Amniotic stem cell (primary cell): Measurements from ENCODE around the gene FYN.
A peak's percentile ranks its signal among the peaks of the same experiment; 100 is the strongest.
"Not testable (repeated sequence)": the region's sequence is repeated elsewhere in the genome, so short reads cannot be mapped to it uniquely, and the experiment has no call there.

Source experiments
- DNase-seq: peaks from one replicate; lab custom pipeline; 2025; lab: John Stamatoyannopoulos, UW

The FYN gene

DNA sequence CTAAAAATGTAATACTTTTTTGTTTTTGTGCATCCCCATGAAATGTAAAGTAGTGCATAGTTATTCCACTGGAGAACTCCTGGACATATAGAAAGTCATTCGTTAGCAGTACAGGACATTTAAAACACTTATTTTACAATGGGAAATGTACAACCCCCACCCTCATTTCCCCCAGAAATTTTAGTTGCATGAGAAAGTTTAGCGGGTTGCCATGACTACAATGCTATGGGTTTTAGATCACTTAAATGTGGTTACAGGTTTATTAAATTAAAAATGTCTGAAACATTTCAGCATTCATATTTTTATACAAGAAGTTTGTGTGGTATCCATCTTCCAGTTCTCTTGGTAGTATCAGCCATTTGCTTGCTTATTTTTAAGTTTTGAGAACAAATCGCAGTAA is 212.7 kb downstream of the FYN start:
- no peak for DNase-seq

DNA sequence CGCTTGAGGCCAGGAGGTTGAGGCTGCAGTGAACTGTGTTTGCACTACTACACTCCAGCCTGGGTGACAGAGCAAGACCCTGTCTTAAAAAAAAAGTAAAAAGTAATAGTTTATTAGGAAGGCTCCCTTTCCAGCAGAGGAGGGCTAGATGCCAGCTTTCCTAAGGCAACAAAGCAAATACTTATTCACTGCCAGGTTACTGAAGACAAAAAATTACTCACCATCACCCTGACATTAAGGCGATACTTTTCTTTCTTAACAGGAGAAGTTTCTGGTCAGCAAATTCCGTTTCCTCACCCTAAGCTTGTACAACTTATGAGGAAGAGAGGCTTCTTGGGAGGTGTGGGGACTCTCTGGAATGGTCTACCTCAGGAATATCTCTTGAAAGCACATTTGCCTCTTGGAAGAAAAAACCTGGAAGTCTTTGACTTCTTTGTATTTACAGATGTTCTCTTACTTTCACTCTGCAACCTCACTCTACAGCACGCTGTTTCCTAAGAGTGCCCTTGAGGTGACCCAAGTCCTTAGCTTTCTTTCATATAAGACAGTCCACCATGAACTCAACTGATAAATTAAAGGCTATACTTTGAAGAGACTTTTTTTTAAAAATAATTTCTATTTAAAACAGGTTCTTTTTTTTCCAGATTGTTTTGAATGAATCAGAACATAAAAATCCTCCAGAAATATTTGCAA is 214.6 kb downstream of the FYN start:
- no peak for DNase-seq

- no peak for DNase-seq
Measured at GRCh38 chr6:111657146-111657545, 216.1 kb downstream of the FYN start.

GRCh38 chr6:111653979-111654378 is 219.3 kb downstream of the FYN start:
- no peak for DNase-seq

GRCh38 chr6:111653434-111653833 is 219.8 kb downstream of the FYN start:
- DNase-seq, result no peak

- DNase-seq, result no peak
Measured at GRCh38 chr6:111652156-111652555, 221.1 kb downstream of the FYN start.

DNA sequence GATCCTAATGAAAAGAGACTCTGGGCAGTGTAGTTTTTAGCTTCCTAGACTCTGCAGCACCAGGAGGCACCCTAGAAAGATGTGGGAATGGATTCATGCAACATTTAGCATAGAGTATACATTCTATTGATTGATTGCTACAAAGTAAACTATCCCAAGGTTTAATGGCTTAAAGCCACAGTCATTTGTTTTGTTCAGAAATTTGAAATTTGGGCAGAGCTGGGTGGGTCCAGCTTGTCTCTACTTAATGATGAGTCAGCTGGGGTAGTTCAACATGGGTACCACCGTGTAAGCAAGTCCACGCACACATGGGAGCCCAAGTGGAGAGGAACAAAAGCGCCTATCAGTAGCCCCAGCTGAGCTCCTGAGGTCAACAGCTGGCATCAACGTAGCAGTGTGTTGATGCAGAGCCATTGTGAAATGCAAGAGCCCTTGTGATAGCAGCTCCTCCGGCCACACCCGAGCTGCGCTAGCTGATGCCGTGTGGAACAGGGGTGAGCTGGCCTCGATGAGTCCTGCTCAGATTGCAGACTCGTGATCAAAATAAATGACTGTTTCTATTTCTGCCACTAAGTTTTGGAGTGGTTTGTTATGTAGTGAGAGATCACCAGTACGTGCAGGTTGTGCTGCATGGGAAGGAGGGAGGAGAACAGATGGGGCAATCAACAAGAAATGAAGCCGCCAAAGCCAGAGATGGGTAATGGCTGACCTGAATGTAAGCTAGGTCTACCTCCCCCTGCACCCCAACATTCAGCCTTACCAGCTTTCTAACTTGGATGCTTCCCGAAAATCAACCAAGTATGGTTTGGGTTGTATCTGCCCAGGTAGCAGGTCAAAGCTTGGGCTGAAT is 221.8 kb downstream of the FYN start:
- no peak for DNase-seq

GRCh38 chr6:111650049-111650448 is 223.2 kb downstream of the FYN start:
- DNase-seq, result no peak

- no peak for DNase-seq
Measured at GRCh38 chr6:111648100-111648499, 225.2 kb downstream of the FYN start.

GRCh38 chr6:111646942-111647341 is 226.3 kb downstream of the FYN start:
- no peak for DNase-seq

DNA sequence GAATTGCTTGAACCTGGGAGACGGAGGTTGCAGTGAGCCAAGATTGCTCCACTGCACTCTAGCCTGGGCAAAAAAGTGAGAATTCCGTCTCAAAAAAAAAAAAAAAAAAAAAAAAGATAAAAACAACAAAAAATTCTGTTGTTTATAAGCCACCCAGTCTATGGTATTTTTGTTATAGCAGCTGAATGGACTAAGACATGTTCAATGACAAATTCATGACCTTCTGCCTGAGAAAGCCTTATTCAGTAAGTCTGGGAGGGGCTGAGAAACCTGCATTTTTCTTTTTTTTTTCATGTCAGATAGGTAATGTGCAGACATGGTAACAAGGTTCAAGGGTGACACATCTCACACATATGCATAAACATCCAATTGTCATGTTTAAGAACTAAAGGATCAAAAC is 227.2 kb downstream of the FYN start:
- no peak for DNase-seq

GRCh38 chr6:111644893-111645430 is 228.3 kb downstream of the FYN start:
- no peak for DNase-seq

DNA sequence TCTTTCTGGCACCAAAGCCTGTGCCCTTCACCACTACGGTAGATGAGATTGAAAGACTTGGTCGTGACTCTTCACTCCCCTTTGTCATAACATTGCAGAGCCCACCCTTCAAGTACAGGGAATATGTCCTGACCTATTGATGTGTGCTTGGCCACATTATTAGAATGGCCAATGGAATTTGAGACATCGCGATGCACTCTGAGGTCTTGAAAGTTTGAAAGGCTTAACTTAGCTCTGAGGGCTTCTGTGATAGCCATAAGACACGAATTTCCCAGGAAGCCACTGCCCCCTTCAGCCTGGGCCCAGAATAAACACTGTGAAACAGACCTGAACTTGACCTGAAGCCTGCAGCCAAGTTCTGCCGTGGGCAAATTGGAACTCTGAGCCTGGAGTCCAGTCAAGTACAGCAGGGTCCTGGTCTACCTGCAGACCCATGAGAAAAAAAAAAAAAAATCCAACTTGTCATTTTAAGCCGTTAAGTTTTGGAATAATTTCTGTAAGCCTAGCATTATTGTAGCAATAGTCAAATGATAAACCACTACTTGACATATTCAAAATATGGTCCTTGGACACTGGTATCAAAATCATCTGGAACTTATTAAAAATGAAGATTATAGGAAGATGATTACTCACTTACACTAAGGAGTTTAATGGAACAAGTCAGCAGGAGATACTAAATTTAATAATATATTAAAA is 230.6 kb downstream of the FYN start:
- peak; percentile 30 for DNase-seq

- DNase-seq, result no peak
Measured at GRCh38 chr6:111639266-111639665, 234.0 kb downstream of the FYN start.

DNA sequence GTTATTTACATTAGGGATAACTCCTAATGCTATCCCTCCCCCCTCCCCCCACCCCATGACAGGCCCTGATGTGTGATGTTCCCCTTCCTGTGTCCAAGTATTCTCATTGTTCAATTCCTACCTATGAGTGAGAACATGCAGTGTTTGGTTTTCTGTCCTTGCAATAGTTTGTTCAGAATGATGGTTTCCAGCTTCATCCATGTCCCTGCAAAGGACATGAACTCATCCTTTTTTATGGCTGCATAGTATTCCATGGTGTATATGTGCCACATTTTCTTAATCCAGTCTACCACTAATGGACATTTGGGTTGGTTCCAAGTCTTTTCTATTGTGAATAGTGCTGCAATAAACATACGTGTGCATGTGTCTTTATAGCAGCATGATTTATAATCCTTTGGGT is 238.3 kb downstream of the FYN start:
- DNase-seq, result not testable (repeated sequence)

GRCh38 chr6:111633822-111634221 is 239.4 kb downstream of the FYN start:
- no peak for DNase-seq

DNA sequence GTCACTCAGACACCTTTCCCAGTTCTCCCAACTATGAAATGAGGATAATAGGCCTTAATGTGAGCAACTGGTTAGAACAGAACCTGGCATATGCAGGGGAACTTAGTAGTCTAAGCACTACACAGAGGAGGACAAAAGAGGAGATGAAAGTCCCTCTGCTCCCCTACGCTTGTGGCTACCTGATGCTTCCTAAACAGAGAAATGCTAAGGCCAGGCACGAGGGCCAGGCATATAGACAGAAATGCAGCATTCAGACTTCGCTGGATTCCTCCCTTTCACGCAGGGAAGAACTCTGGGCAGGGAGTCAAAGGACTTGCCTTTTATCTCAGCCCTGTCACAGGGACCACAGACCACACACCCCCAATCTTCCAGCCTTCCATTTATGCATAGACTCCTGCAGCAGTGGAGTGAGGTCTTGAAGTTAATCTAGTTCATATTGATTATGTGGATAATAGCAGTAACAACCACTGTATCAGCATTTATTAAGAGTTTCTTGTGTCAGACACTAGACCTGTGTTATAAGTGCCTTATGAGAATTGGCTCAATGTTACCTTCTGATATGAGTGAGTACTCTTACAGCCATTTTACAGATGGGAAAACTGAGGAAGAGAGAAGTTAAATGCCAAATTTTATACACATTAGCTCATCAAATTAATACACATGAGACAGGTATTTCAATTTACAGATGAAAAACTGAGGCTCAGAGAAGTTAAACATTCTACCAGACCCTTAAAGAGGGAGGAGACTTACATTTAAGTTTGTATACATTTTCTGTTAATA is 240.6 kb downstream of the FYN start:
- no peak for DNase-seq

DNA sequence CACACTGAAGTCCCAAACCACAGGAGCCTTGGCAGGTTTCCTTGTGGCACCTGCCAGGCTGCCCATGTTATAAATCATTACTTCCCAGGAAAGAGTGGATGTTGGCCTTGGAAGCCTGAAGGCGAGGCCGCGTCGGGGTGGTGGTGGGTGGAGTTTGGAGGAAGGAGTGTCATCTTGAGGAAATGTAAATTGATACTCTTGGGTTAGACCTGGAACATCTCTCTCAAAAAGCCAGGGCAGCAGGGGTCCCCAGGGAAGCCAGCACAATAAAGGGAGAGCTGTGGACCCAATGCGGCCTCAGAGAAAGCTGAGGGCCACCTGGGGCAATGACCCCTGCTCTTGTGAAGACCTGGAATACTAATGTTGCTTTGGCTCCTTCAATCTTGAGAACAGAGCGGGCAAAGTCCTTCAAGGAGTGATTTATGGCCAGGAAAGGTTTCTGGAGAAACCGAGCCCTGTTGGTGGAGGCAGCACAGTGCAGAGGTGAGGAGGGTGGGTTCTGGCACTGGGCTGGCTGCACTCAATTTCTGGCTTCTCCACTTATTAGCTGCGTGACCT is 241.3 kb downstream of the FYN start:
- no peak for DNase-seq

- DNase-seq, result no peak
Measured at GRCh38 chr6:111631018-111631417, 242.2 kb downstream of the FYN start.

DNA sequence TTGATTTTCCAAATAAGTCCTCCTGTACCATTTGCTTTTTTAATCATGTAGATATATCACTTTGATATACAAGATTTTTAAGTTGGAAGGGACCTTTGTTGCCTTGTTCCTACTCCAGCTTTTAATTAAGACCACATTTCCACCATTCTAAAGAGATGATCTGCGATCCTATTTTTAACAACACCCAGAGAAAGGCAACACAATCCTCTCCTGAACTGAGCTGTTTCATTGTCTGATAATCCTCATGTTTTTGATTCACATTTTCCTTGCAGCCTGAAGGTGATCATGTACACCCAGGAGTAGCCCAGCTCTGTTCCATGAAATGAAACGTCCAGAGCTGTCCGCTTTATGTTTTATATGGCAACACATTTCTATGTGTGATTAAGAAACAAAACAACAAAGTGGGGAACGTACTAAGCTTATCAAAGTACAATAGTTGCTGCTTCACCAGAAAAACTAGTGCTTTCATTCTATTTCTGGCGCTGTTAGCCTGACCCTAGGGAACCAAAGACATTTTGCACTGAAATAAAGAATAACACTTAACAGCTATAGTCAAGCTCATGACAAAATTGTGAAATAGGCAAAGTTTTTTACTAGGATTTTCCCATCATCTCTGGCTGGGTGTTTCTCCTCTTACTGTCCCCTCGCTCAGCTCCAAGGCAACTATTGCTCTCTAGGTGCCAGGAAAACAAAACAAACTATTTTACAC is 245.0 kb downstream of the FYN start:
- no peak for DNase-seq

- no peak for DNase-seq
Measured at GRCh38 chr6:111626441-111626840, 246.8 kb downstream of the FYN start.
